H1 (cell line): Measurements from ENCODE around the gene MRPS25. TPM values are rescaled to one million over a fixed set of nuclear protein-coding genes. Genes with fewer than 3 reads are reported as not detected.

Experiments used
- CTCF ChIA-PET: fragments of 300-600 bp; sonication (Branson Sonifier 250); formaldehyde crosslinking; loops from one replicate; lab custom pipeline; 2021; ENCODE audit not compliant: partially characterized antibody; lab: Charles Lee
- POLR2A ChIA-PET: fragments of 300-600 bp; sonication (Branson Sonifier 250); formaldehyde crosslinking; loops from one replicate; lab custom pipeline; 2021; ENCODE audit warnings: inconsistent platforms; ENCODE audit not compliant: partially characterized antibody; lab: Charles Lee
- DNase-seq, 2 experiments: peaks; one replicate each; pipeline versions ENCODE4 v3.0.0 to v3.0.0-alpha.2; 2010 to 2022; ENCODE audit warnings: low spot score in 2 of 2, low read depth in 1 of 2, mixed read lengths in 1 of 2
- FAIRE-seq: peaks from 2 replicates; lab custom pipeline; 2011; peaks lifted over from hg19 to GRCh38; lab: Jason Lieb, UNC
- H2AFZ ChIP-seq: 2 replicates; pipeline ENCODE4 v1.8.1; 2012; ENCODE audit warnings: low read length, inconsistent platforms
- H2AK5ac ChIP-seq: 2 replicates; pipeline ENCODE4 v1.6.1; 2013; ENCODE audit warnings: low read depth, low read length
- H2BK120ac ChIP-seq: replicated peaks from 2 replicates; pipeline ENCODE3; 2013; ENCODE audit warnings: low read depth, low read length, inconsistent platforms
- H2BK12ac ChIP-seq: 2 replicates; pipeline ENCODE4 v1.6.1; 2013; ENCODE audit warnings: low read depth, low read length
- H2BK15ac ChIP-seq: 2 replicates; pipeline ENCODE4 v1.6.1; 2013; ENCODE audit warnings: low read length
- H2BK20ac ChIP-seq: 2 replicates; pipeline ENCODE4 v1.6.1; 2013; ENCODE audit warnings: low read length
- H2BK5ac ChIP-seq: 2 replicates; pipeline ENCODE4 v1.6.1; 2013; ENCODE audit warnings: low read depth, low read length
- H3K14ac ChIP-seq: 2 replicates; pipeline ENCODE4 v1.6.1; 2013; ENCODE audit warnings: inconsistent platforms; ENCODE audit not compliant: insufficient read length
- H3K18ac ChIP-seq: 2 replicates; pipeline ENCODE4 v1.6.1; 2013; ENCODE audit warnings: low read length; ENCODE audit errors: extremely low read depth
- H3K23ac ChIP-seq: 2 replicates; pipeline ENCODE4 v1.6.1; 2013; ENCODE audit warnings: inconsistent platforms; ENCODE audit not compliant: insufficient read length
- H3K23me2 ChIP-seq: 2 replicates; pipeline ENCODE4 v1.6.1; 2013; ENCODE audit warnings: low read depth, low read length
- H3K27ac ChIP-seq: 2 replicates; pipeline ENCODE4 v1.6.1; 2011; ENCODE audit warnings: low read depth, low read length, inconsistent platforms
- H3K27me3 ChIP-seq, 4 experiments: replicated peaks in 1 of 4; 1 replicate in 1 of 4; 2 replicates in 3 of 4; pipeline versions ENCODE4 v1.6.1 to v1.8.1; 2011 to 2013; ENCODE audit warnings: low read length in 3 of 4, mild to moderate bottlenecking in 3 of 4, inconsistent platforms in 2 of 4, mixed read lengths in 2 of 4, moderate library complexity in 1 of 4; ENCODE audit not compliant: control insufficient read depth in 3 of 4, insufficient read depth in 3 of 4; ENCODE audit errors: extremely low read depth in 1 of 4
- H3K36me3 ChIP-seq, 4 experiments: 2 replicates each; pipeline versions ENCODE4 v1.6.1 to v1.8.1; 2011 to 2013; ENCODE audit warnings: mild to moderate bottlenecking in 4 of 4, low read length in 3 of 4, moderate library complexity in 2 of 4, control low read depth in 1 of 4, inconsistent platforms in 1 of 4; ENCODE audit not compliant: insufficient read depth in 4 of 4, control insufficient read depth in 2 of 4
- H3K4ac ChIP-seq: replicated peaks from 2 replicates; pipeline ENCODE3; 2013; ENCODE audit warnings: low read length, low read depth, mixed read lengths, inconsistent platforms; ENCODE audit not compliant: insufficient read length
- H3K4me1 ChIP-seq, 4 experiments: replicated peaks in 1 of 4; 1 replicate in 1 of 4; 2 replicates in 3 of 4; pipeline versions ENCODE4 v1.6.1 to v1.8.1; 2011 to 2013; ENCODE audit warnings: low read length in 3 of 4, inconsistent platforms in 2 of 4, mixed read lengths in 1 of 4; ENCODE audit not compliant: insufficient read depth in 4 of 4, control insufficient read depth in 3 of 4
- H3K4me2 ChIP-seq, 2 experiments: 2 replicates each; pipeline versions ENCODE4 v1.6.1 to v1.8.1; 2011 to 2013; ENCODE audit warnings: low read depth in 2 of 2, low read length in 2 of 2, control low read depth in 1 of 2, inconsistent platforms in 1 of 2, mild to moderate bottlenecking in 1 of 2; ENCODE audit not compliant: insufficient read depth in 1 of 2
- H3K4me3 ChIP-seq, 4 experiments: fragments of 200-600, 300-600 bp in 1 of 4; sonication (generic), shearing (Covaris generic), sonication (Bioruptor Twin) in 1 of 4; 2 replicates each; pipeline versions ENCODE4 v1.5.1 to v1.8.1; 2011 to 2016; ENCODE audit warnings: low read length in 4 of 4, low read depth in 3 of 4, control low read depth in 2 of 4, inconsistent platforms in 2 of 4, mild to moderate bottlenecking in 2 of 4, mixed read lengths in 1 of 4, moderate library complexity in 1 of 4; ENCODE audit not compliant: insufficient read depth in 2 of 4; ENCODE audit errors: extremely low read depth in 1 of 4
- H3K56ac ChIP-seq: replicated peaks from 2 replicates; pipeline ENCODE3; 2013; ENCODE audit warnings: low read depth, mild to moderate bottlenecking, mixed read lengths, low read length, inconsistent platforms; ENCODE audit not compliant: insufficient read length
- H3K79me1 ChIP-seq: 2 replicates; pipeline ENCODE4 v1.6.1; 2013; ENCODE audit warnings: low read depth, low read length, control low read depth
- H3K79me2 ChIP-seq, 2 experiments: 2 replicates each; pipeline versions ENCODE4 v1.6.1 to v1.8.1; 2012 to 2013; ENCODE audit warnings: low read length in 2 of 2, mild to moderate bottlenecking in 2 of 2, inconsistent platforms in 1 of 2; ENCODE audit not compliant: insufficient read depth in 2 of 2, control insufficient read depth in 1 of 2
- H3K9ac ChIP-seq, 4 experiments: replicated peaks in 1 of 4; 1 replicate in 1 of 4; 2 replicates in 3 of 4; pipeline versions ENCODE4 v1.6.1 to v1.8.1; 2011 to 2013; ENCODE audit warnings: low read depth in 3 of 4, low read length in 3 of 4, control low read depth in 2 of 4, mild to moderate bottlenecking in 2 of 4, moderate library complexity in 2 of 4, inconsistent platforms in 1 of 4; ENCODE audit errors: extremely low read depth in 1 of 4
- H3K9me3 ChIP-seq, 2 experiments: 2 replicates each; pipeline versions ENCODE4 v1.6.1 to v1.8.1; 2012 to 2013; ENCODE audit warnings: mild to moderate bottlenecking in 2 of 2, moderate library complexity in 2 of 2, control low read depth in 1 of 2, inconsistent platforms in 1 of 2, low read depth in 1 of 2, low read length in 1 of 2, mixed read lengths in 1 of 2; ENCODE audit not compliant: insufficient read depth in 2 of 2
- H4K20me1 ChIP-seq, 2 experiments: replicated peaks in 1 of 2; 2 replicates each; pipeline versions ENCODE3 to v1.8.1; 2011 to 2013; ENCODE audit warnings: inconsistent platforms in 2 of 2, low read length in 2 of 2, mild to moderate bottlenecking in 1 of 2; ENCODE audit not compliant: insufficient read depth in 2 of 2, control insufficient read depth in 1 of 2
- H4K5ac ChIP-seq: 2 replicates; pipeline ENCODE4 v1.6.1; 2013; ENCODE audit warnings: low read length, low read depth, mixed read lengths, inconsistent platforms; ENCODE audit not compliant: insufficient read length
- H4K8ac ChIP-seq: 2 replicates; pipeline ENCODE4 v1.8.0; 2013; ENCODE audit warnings: mild to moderate bottlenecking, moderate library complexity, low read length, inconsistent platforms; ENCODE audit not compliant: insufficient read depth; ENCODE audit errors: extremely low read depth
- H4K91ac ChIP-seq: replicated peaks from 2 replicates; pipeline ENCODE3; 2013; ENCODE audit warnings: low read length, mixed read lengths, inconsistent platforms; ENCODE audit not compliant: insufficient read length
- BCL11A ChIP-seq, 2 experiments: IDR thresholded peaks; one replicate each; pipeline ENCODE4 v1.6.1; 2011; ENCODE audit warnings: low read depth in 2 of 2, low read length in 2 of 2, mild to moderate bottlenecking in 2 of 2
- CBX8 ChIP-seq: fragments of 300-800, 300-1000 bp; sonication (generic); IDR thresholded peaks from 2 replicates; pipeline ENCODE4 v1.7.1; 2016; ENCODE audit warnings: low read depth, low read length, borderline replicate concordance
- FOSL1 ChIP-seq: IDR thresholded peaks from 2 replicates; pipeline ENCODE4 v1.6.1; 2011; ENCODE audit warnings: mild to moderate bottlenecking, low read depth, low read length, moderate library complexity; ENCODE audit not compliant: insufficient read depth
- POLR2AphosphoS5 ChIP-seq: IDR thresholded peaks from 2 replicates; pipeline ENCODE4 v1.6.1; 2011; ENCODE audit warnings: low read depth, low read length
- SIN3A ChIP-seq, 2 experiments: IDR thresholded peaks in 1 of 2; conservative IDR thresholded peaks in 1 of 2; 2 replicates each; pipeline ENCODE4 v1.6.1; 2011 to 2012; ENCODE audit warnings: low read length in 2 of 2, improper control_type of control experiment in 1 of 2, low read depth in 1 of 2, mild to moderate bottlenecking in 1 of 2
- TCF12 ChIP-seq: IDR thresholded peaks from 2 replicates; pipeline ENCODE4 v1.6.1; 2011; ENCODE audit warnings: low read depth, mild to moderate bottlenecking, low read length
- YY1 ChIP-seq: IDR thresholded peaks from 2 replicates; pipeline ENCODE4 v1.6.1; 2011; ENCODE audit warnings: low read depth, mild to moderate bottlenecking, low read length
- WGBS, 2 experiments: shearing (Covaris generic) in 1 of 2; methylation state at CpG; one replicate each; pipeline versions ENCODE4 v1.1.6 to v1.1.7; 2013 to 2015; ENCODE audit warnings: low lambda C conversion rate in 2 of 2, mixed read lengths in 2 of 2, inconsistent platforms in 1 of 2, low coverage in 1 of 2, missing lambda C conversion rate in 1 of 2; ENCODE audit not compliant: insufficient replicate concordance in 2 of 2, insufficient coverage in 1 of 2, insufficient read length in 1 of 2; ENCODE audit errors: extremely low coverage in 1 of 2, missing lambda C conversion rate in 1 of 2; 5-methylcytosine and 5-hydroxymethylcytosine counted together
- polyA plus RNA-seq, 7 experiments: library from polyadenylated mRNA; depleted of rRNA in 3 of 7; stranded (reverse) in 5 of 7; unstranded in 2 of 7; fragments of >200 nt in 5 of 7; fragments of 200-250 nt in 2 of 7; gene quantifications; 1 replicate in 5 of 7; 2 replicates in 1 of 7; 4 replicates in 1 of 7; pipeline versions ENCODE4 v1.2.1 to v1.2.3, GENCODE V29; 2011 to 2013; ENCODE audit warnings: missing spikeins in 2 of 7, mixed read lengths in 2 of 7
- total RNA-seq: library from RNA; stranded (reverse); fragmentation: NEBNext Ultra II Directional; extraction: Animal tissue kit (Norgen Biotek cat#: 25700); gene quantifications from 2 replicates; pipeline ENCODE4 v1.2.1, GENCODE V29; 2021
- TF ChIP-seq, protein P1 (sequence below), 3 experiments: IDR thresholded peaks; 1 replicate in 2 of 3; 2 replicates in 1 of 3; pipeline versions ENCODE4 v1.5.1 to v1.6.1; 2011; ENCODE audit warnings: low read length in 3 of 3, mild to moderate bottlenecking in 3 of 3, inconsistent platforms in 2 of 3, low read depth in 1 of 3, moderate library complexity in 1 of 3; ENCODE audit not compliant: insufficient read depth in 1 of 3; ENCODE audit errors: control extremely low read depth in 1 of 3
- TF ChIP-seq, protein P2 (sequence below): IDR thresholded peaks from 2 replicates; pipeline ENCODE4 v1.6.1; 2012; ENCODE audit warnings: low read length, inconsistent platforms

MRPS25 gene
- total and polyA plus RNA-seq, 2 of the 8 experiments (the other 6 are each of a cell fraction or from before 2014, with no cell fraction given), result 23.0 to 56.5 TPM

DNA sequence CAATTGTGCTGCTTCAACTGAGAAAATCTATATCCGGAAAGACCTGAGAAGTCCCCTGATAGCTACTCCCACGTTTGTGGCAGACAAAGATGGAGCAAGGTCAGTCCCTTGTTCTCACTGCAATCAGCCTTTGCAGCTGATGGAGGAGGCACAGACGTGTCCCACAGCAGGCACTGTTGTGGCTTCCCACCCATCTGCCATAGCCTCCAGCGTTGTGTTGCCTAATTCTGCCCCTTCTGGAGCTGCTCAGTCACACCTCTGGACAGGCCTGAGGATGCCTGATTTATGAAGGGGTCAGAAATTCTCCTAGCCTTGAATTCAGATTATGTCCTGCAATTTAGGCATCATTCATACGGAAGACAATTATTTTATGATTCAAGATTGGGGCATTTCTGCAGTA, 41.9 kb downstream of the MRPS25 start:
- FAIRE-seq (no peak), DNase-seq (no peak)
- H3K36me3 ChIP-seq, result peaks cover 10 to 77% (median 56%) of the 10 kb centered on the region in 4 experiments
- no peak overlapping the region for H2BK20ac ChIP-seq
- no peak overlapping the region for H2BK15ac ChIP-seq
- ChIA-PET CTCF (interaction anchor here (0.7 to 2.6 kb wide), 6 partner anchors 11 to 102 kb away, joined by 3 to 7 read pairs (median 4); no protein-coding TSS in a partner anchor), POLR2A (interaction anchor here (0.9 to 3.6 kb wide), 2 partner anchors 14 to 27 kb away, joined by 3 to 9 read pairs; no protein-coding TSS in a partner anchor)
- no peaks in the 10 kb centered on the region for H3K9me3 ChIP-seq
- WGBS, 2 experiments, result 88% methylated on average over 5 of the region's 5 CpGs; no CpG with 5 or more reads in 1 of the 2 experiments
- no peak overlapping the region for H2AK5ac ChIP-seq
- peaks cover 1 to 3% of the 10 kb centered on the region in 2 experiments for H4K20me1 ChIP-seq
- H3K4ac ChIP-seq, result no peak overlapping the region
- no peaks in the 10 kb centered on the region; the same call in 1 of the 2 replicates for H3K79me1 ChIP-seq
- no peak overlapping the region for H2AFZ ChIP-seq
- no peak overlapping the region for H3K14ac ChIP-seq
- H3K18ac ChIP-seq, result no peak overlapping the region
- no peak overlapping the region for H4K5ac ChIP-seq
- no peak overlapping the region for H3K56ac ChIP-seq
- H3K4me3 ChIP-seq, result no peak overlapping the region
- no peaks in the 10 kb centered on the region for H3K27me3 ChIP-seq
- H3K79me2 ChIP-seq, result no peaks in the 10 kb centered on the region
- no peak overlapping the region for H4K91ac ChIP-seq
- no peak overlapping the region for H2BK120ac ChIP-seq
- no peak overlapping the region; the same call in 1 of the 2 replicates for H4K8ac ChIP-seq
- H2BK5ac ChIP-seq, result no peak overlapping the region
- peaks cover 0 to 4% (median 3%) of the 10 kb centered on the region in 4 experiments; a peak in 2 of 7 replicates for H3K4me1 ChIP-seq
- no peak overlapping the region for H3K23ac ChIP-seq
- H3K9ac ChIP-seq, result no peak overlapping the region; a peak in 1 of 7 replicates
- no peak overlapping the region for H3K4me2 ChIP-seq
- H2BK12ac ChIP-seq, result no peak overlapping the region
- H3K27ac ChIP-seq, result no peak overlapping the region
- no peaks in the 10 kb centered on the region for H3K23me2 ChIP-seq
- TF ChIP-seq CBX8, result no peak
- TF ChIP-seq FOSL1, result no peak
- TF ChIP-seq POLR2AphosphoS5, result no peak
- TF ChIP-seq, protein P1, sequence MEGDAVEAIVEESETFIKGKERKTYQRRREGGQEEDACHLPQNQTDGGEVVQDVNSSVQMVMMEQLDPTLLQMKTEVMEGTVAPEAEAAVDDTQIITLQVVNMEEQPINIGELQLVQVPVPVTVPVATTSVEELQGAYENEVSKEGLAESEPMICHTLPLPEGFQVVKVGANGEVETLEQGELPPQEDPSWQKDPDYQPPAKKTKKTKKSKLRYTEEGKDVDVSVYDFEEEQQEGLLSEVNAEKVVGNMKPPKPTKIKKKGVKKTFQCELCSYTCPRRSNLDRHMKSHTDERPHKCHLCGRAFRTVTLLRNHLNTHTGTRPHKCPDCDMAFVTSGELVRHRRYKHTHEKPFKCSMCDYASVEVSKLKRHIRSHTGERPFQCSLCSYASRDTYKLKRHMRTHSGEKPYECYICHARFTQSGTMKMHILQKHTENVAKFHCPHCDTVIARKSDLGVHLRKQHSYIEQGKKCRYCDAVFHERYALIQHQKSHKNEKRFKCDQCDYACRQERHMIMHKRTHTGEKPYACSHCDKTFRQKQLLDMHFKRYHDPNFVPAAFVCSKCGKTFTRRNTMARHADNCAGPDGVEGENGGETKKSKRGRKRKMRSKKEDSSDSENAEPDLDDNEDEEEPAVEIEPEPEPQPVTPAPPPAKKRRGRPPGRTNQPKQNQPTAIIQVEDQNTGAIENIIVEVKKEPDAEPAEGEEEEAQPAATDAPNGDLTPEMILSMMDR (IDR thresholded peaks at IDR 0.05; ENCODE audit: control extremely low read depth in 1 of 3, insufficient read depth in 1 of 3, low read depth in 1 of 3, low read length in 3 of 3), result no peak
- TF ChIP-seq, protein P2, sequence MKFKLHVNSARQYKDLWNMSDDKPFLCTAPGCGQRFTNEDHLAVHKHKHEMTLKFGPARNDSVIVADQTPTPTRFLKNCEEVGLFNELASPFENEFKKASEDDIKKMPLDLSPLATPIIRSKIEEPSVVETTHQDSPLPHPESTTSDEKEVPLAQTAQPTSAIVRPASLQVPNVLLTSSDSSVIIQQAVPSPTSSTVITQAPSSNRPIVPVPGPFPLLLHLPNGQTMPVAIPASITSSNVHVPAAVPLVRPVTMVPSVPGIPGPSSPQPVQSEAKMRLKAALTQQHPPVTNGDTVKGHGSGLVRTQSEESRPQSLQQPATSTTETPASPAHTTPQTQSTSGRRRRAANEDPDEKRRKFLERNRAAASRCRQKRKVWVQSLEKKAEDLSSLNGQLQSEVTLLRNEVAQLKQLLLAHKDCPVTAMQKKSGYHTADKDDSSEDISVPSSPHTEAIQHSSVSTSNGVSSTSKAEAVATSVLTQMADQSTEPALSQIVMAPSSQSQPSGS, result no peak
- TF ChIP-seq YY1, result no peak
- TF ChIP-seq BCL11A (IDR thresholded peaks at IDR 0.05; ENCODE audit: low read depth in 2 of 2, low read length in 2 of 2), result no peak
- TF ChIP-seq SIN3A (conservative IDR thresholded peaks at IDR 0.05 in 1 of 2, IDR thresholded peaks at IDR 0.05 in 1 of 2; ENCODE audit: low read depth in 1 of 2, low read length in 2 of 2), result no peak
- TF ChIP-seq TCF12, result no peak
